Embryonic facial prominence (tissue), 1 donor: Measurements from ENCODE around the gene LDB3.
A peak's percentile ranks its signal among the peaks of the same experiment; 100 is the strongest.

ENCODE experiments used
- DNase-seq: peaks from one replicate; pipeline ENCODE4 v3.0.0-alpha.2; 2016; ENCODE audit errors: extremely low spot score

The LDB3 gene

GRCh38 chr10:86706401-86706841 lies 38.1 kb downstream of the LDB3 start:
- DNase-seq: no peak

GRCh38 chr10:86706977-86707376 lies 38.7 kb downstream of the LDB3 start:
- DNase-seq: no peak

DNA sequence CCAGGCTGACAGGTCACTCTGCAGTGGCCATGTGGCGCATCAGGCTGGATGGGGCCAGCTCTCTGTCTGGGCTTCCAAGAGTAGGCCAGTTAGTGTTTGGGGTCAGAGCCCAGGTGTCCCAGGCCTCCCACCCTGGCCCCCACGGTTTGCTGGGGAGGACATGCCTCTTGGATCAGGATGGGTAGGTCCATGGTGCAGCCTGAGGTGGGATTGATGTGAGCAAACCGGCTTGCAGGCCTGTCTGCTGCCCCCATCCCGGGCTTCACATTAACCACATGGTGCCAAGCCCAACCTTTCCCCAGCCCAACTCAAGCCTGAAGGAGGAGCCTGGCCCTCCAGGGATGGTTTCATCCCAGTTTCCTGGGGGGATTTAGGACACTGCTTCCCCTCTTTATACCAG lies 39.2 kb downstream of the LDB3 start:
- no peak for DNase-seq

DNA sequence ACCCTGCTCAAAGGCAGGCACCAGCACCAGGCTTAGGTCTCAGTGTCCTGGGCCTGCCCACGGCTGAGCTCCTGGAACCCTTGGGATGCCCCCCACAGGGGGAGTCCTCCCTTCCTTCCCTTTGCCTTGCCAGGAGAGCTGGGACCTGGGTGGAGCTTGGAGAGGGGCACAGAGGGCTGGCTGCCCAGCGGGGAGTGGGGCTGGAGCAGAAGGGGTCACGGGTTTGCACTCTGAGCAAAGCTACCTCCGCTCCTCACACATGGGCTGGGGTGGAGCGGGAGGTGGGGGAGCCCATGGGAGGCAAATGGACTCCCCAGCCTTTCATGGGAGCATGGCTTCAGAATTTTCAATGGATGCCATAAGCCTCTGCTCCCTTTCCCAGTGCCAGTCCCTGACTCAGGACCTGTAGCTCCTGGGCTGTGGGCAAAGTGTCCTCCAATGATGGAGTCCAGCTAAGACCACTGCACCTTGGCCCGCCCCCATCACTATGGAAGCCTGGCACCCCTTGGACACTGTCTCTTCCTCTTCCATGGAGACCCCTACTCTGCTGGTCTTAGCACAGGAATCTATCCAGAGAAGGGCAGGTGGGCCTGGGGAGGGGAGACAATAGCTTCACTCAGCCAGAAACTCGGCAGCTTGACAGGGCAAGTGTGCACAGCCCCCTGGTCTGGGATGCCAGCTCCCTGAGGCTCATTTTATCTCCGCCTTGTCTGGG lies 39.9 kb downstream of the LDB3 start:
- no peak for DNase-seq

DNA sequence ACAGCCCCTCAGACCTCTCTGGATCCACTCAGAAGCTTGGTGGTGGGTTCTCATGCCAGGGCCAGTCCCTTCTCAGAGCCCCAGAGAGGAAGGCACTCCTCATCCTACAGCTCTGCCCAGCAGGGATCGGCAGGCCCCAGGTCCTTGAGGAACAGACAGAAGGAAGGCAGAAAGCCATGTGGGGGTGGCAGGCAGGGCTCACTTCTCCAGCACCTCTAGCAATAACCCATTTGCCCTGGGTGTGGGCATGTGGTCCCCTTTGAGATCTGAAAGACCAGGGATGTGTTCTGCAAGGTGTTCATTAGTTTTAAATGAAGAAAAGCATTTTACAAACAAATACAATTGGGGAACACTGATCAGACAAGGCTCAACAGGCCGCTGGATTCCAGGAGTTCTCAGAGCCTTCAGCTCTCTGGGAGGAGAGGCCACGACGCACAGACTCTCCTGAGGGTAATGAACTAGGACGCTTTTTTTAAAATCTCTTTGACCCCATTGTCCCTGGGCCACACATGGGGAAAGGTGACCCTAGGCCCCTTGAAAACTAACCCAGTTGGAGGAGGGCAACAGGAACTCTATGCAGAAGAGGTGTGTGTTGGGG lies 40.6 kb downstream of the LDB3 start:
- no peak for DNase-seq

GRCh38 chr10:86709396-86710185 lies 41.3 kb downstream of the LDB3 start:
- DNase-seq: no peak

DNA sequence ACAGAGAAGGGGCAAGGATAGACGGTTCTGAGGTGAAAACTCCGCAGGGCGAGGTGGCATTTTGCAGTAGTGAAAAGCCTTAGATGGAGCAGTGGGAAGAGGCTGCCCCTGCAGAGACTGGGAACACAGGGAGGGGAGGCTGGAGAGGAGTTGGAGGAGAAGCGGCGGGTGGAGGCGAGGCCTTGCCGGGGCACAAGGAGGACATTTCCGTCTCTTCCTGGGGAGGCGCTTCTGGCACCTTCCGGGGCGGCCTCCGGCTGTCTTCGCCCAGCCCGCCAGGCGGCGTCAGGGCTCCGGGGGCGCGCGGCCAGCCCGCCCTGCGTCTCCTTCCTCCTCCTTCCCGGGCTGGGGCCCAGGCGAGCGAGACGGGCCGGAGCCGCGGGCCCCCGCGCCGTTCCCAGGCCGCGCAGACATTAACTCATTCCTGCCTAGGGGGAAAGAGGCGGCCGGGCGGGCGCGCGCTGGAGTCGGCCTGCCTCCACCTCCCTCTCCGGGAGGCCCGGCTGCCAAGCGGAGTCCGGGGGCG lies 42.7 kb downstream of the LDB3 start:
- peak; percentile 78 for DNase-seq

DNA sequence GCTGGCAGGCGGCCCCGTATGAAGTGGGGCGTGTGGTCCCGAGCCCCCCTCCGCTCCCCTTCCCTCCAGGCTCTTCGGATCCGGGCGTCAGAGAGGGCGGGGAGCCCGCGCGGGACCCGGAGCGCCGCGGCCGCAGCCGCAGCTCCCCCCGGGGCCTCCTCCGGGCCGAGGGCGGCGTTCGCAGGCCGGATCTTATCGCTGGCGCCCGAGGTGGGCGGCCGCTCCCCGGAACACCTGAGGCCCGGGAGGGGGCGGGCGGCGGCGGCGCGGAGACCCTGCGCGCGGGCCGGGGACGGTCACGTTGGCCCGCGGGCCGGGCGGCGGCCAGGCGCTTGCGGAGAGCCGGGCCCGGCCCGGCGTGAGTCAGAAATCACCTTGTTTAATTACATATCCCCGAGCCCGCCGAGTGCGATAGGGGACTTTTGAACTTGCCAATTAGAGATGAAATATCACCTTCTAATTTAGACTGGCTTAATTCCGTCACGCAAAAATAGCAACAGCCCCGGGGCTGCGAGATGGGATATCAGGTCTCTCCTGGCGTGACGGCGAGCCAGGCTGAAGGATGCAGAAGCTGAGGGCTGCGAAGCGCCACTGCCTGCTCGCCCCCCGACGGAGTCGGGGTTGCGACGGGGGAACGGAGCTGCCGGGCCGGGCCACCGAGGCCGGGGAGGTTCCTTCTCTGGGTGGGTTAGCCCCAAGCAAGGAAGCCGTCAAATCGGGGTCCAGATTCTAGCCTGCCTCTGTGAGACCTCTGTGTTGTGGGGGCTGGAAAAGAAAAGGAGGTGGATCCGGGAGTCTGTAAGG lies 43.4 kb downstream of the LDB3 start:
- DNase-seq: no peak

DNA sequence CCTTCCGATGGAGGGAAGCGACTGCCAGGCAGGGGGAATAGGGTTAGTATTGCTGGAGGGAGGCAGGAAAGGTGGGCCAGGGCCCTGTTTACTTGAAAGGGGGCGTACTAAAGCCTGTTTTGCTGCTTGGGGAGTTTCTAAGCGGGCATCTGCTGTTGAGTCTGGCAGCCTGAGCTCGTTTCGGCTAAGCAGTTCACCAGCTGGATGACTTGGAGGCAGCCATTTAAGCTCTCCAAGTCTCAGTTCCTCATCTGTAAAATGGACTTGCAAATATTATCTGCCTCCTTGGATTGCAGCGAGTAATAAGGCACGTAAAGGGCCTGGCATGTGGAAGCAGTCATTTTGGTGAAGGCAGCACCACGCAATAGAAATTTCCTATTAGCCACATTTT lies 44.0 kb downstream of the LDB3 start:
- no peak for DNase-seq

GRCh38 chr10:86715156-86715795 lies 47.0 kb downstream of the LDB3 start:
- DNase-seq: no peak

GRCh38 chr10:86715836-86716235 lies 47.5 kb downstream of the LDB3 start:
- DNase-seq: no peak

GRCh38 chr10:86716466-86716865 lies 48.2 kb downstream of the LDB3 start:
- no peak for DNase-seq

DNA sequence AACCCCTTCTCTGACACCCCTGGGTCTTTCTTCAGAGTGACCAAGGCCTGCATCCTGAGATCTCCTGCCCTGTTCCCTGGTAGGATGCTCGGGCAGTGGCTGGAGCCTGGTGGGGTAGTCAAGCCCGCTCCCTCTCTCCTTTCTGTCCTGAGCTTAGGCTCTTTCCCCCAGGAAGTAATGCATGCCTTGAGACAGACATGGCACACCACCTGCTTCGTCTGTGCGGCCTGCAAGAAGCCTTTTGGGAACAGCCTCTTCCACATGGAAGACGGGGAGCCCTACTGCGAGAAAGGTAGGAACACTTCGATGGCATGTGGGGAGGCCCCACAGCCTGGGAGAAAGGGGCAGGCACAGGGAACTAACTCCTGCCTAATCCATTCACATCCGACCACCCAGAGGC lies 50.2 kb downstream of the LDB3 start:
- DNase-seq: no peak

DNA sequence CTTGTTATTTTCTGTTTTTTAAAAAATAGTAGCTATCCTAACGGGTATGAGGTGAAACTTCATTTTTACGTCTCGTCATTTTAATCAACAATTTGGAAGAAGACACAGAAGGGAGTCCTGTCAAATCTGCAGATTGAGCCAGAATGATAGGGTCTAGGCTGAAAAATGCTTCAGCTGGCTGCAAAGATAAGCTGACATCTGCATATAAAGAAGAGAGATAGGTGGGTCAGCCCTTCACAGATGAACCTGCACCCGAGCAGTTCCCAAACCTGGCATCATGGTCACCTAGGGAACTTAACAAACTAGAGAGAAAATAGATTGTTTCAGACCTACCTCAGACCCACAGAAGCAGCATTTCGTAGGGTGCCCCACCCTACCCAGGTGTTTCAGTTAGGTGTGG lies 52.9 kb downstream of the LDB3 start:
- no peak for DNase-seq

DNA sequence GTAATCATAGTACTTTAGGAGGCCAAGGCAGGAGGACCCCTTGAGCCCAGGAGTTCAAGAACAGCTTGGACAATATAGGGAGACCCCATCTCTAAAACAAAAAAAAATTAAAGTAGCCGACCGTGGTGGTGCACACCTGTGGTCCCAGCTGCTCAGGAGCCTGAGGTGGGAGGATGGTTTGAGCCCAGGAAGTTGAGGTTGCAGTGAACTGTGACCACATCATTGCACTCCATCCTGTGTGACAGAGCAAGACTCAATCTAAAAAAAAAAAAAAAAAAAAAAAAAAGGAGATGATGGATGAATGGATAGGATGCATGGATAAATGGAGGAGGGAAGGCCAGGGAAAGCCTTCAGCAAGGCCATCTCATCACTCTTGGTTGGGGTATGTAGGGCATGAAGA lies 54.7 kb downstream of the LDB3 start:
- DNase-seq: no peak

- DNase-seq: no peak
Measured at GRCh38 chr10:86724445-86724844, 56.1 kb downstream of the LDB3 start.

- no peak for DNase-seq
Measured at GRCh38 chr10:86725980-86726676, 57.8 kb downstream of the LDB3 start.

GRCh38 chr10:86726677-86726999 lies 58.3 kb downstream of the LDB3 start:
- DNase-seq: no peak

DNA sequence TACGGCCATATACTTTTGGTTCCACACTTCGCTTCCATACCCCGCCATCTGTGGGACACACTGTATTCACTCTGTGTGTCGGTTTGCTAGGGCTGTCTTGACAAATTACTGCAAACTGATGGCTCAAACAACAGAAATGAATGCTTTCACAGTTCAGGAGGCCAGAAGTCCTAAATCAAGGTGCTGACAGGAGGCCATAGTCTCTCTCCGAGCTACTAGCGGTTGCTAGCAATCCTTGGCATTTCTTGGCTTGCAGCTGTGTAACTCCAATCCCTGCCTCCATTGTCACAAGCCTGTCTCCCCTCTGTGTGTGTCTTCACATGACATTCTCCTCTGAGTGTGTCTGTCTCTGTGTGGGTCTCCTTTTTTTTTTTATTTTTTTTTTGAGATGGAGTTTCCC lies 59.2 kb downstream of the LDB3 start:
- no peak for DNase-seq

- no peak for DNase-seq
Measured at GRCh38 chr10:86728056-86728455, 59.7 kb downstream of the LDB3 start.

- DNase-seq: no peak
Measured at GRCh38 chr10:86729677-86730076, 61.4 kb downstream of the LDB3 start.
